ENCODE measurements around the gene MAPK8IP2. TPM values are rescaled to one million over a fixed set of nuclear protein-coding genes. Genes with fewer than 3 reads are reported as not detected.

The MAPK8IP2 gene
- total RNA-seq, 1 donor, result 0.36 TPM

DNA sequence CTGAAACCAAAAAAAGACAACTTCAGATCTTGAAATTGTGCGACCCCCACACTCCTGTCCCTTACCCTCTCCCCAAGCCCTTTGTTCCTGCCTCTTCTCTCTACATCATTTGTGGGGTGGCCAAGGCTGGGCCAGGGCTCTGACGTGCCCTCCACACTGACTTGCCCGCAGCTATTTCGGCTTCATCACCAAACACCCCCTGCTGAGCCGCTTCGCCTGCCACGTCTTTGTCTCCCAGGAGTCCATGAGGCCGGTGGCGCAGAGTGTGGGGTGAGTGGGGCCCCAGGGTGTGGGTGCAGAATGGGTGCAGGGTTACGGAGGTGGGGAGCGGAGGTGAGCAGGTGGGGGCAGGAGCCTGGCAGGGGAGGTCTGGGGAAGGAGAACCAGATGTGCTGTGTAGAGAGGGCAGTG, 9.5 kb downstream of the MAPK8IP2 start:
- Histone ChIP-seq H3K9me3 (ENCODE audit: low read depth, low read length) (no peaks in the 10 kb centered on the region), H4K20me1 (ENCODE audit: insufficient read depth, low read length) (no peaks in the 10 kb centered on the region), H3K27me3 (ENCODE audit: insufficient read depth, low read length) (peaks cover 5% of the 10 kb centered on the region), H3K4me3 (ENCODE audit: insufficient read depth, low read length) (no peak overlapping the region), H3K36me3 (ENCODE audit: insufficient read depth, low read length) (no peaks in the 10 kb centered on the region), H3K4me2 (ENCODE audit: insufficient read depth, low read length) (no peak overlapping the region), H3K27ac (ENCODE audit: low read depth, low read length) (no peak overlapping the region), H3K79me2 (ENCODE audit: insufficient read depth, low read length) (no peaks in the 10 kb centered on the region), H3K4me1 (ENCODE audit: insufficient read depth, low read length) (no peaks in the 10 kb centered on the region), H2AFZ (ENCODE audit: low read length) (no peak overlapping the region)
- DNase-seq (ENCODE audit: insufficient read length, low spot score, missing footprints), result peak; percentile 65
- TF ChIP-seq, protein P1, sequence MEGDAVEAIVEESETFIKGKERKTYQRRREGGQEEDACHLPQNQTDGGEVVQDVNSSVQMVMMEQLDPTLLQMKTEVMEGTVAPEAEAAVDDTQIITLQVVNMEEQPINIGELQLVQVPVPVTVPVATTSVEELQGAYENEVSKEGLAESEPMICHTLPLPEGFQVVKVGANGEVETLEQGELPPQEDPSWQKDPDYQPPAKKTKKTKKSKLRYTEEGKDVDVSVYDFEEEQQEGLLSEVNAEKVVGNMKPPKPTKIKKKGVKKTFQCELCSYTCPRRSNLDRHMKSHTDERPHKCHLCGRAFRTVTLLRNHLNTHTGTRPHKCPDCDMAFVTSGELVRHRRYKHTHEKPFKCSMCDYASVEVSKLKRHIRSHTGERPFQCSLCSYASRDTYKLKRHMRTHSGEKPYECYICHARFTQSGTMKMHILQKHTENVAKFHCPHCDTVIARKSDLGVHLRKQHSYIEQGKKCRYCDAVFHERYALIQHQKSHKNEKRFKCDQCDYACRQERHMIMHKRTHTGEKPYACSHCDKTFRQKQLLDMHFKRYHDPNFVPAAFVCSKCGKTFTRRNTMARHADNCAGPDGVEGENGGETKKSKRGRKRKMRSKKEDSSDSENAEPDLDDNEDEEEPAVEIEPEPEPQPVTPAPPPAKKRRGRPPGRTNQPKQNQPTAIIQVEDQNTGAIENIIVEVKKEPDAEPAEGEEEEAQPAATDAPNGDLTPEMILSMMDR (IDR thresholded peaks at IDR 0.05; ENCODE audit: extremely low read depth, low read depth, low read length), result no peak

DNA sequence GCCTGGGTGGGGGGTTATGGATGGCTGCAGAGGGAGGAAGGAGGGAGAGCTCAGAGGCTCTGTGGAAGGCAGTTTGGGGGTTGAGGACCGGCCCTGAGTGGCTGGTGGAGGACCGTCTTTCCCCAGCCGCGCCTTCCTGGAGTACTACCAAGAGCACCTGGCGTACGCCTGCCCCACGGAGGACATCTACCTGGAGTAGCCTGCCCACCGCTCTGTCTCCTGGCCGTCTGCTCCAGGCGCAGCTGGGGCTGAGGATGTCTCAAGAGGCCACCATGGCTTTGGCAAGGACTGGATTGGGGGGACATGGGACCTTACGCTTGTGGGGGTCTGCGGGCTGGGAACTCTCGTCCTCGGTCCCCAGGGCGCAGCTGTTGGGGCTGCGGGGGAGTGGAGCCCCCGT, 10.0 kb downstream of the MAPK8IP2 start:
- TF ChIP-seq, protein P1 (IDR thresholded peaks at IDR 0.05; ENCODE audit: extremely low read depth, low read depth, low read length), result no peak
- H3K4me2 ChIP-seq (ENCODE audit: insufficient read depth, low read length), result no peak overlapping the region
- peaks cover 4% of the 10 kb centered on the region for H3K27me3 ChIP-seq (ENCODE audit: insufficient read depth, low read length)
- H2AFZ ChIP-seq (ENCODE audit: low read length), result no peak overlapping the region
- no peaks in the 10 kb centered on the region for H3K36me3 ChIP-seq (ENCODE audit: insufficient read depth, low read length)
- no peaks in the 10 kb centered on the region for H3K9me3 ChIP-seq (ENCODE audit: low read depth, low read length)
- no peaks in the 10 kb centered on the region for H4K20me1 ChIP-seq (ENCODE audit: insufficient read depth, low read length)
- H3K4me3 ChIP-seq (ENCODE audit: insufficient read depth, low read length), result no peak overlapping the region
- H3K27ac ChIP-seq (ENCODE audit: low read depth, low read length), result no peak overlapping the region
- H3K4me1 ChIP-seq (ENCODE audit: insufficient read depth, low read length), result no peaks in the 10 kb centered on the region
- DNase-seq (ENCODE audit: insufficient read length, low spot score, missing footprints), result peak; percentile 83
- H3K79me2 ChIP-seq (ENCODE audit: insufficient read depth, low read length), result no peaks in the 10 kb centered on the region

DNA sequence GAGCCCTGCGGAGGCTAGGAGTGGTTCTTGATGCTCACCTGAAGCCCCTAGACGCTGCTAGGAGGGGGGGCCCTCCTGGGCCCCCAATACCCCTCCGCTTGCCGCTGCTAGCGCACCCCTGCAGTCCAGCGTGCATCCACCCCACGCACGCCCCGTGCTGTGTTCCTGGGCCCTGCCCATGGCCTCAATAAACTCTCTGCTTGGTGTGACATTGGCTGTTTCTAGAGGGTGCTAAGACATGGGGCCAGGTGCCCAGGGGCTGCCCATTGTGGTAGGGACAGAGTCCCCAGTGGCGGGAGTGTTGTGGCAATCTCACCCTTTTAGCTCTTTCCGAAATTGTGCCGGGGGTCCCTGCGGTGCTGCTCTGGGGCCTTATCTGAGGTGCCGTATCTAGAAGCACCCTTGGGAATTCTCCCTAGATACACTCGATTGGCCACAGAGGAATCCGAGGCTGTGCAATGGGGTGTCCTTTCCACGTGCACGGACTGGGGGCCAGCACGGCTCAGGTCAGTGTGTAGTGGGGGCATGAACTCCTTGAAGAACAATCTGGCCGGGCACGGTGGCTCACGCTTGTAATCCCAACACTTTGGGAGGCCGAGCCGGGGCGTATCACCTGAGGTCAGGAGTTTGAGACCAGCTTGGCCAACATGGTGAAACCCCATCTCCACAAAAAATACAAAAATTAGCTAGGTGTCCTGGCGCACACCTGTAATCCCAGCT, 10.9 kb downstream of the MAPK8IP2 start:
- H3K4me2 ChIP-seq (ENCODE audit: insufficient read depth, low read length), result no peak overlapping the region
- no peaks in the 10 kb centered on the region for H3K9me3 ChIP-seq (ENCODE audit: low read depth, low read length)
- no peaks in the 10 kb centered on the region for H4K20me1 ChIP-seq (ENCODE audit: insufficient read depth, low read length)
- H3K4me3 ChIP-seq (ENCODE audit: insufficient read depth, low read length), result no peak overlapping the region
- H3K27me3 ChIP-seq (ENCODE audit: insufficient read depth, low read length), result peaks cover 4% of the 10 kb centered on the region
- TF ChIP-seq, protein P1 (IDR thresholded peaks at IDR 0.05; ENCODE audit: extremely low read depth, low read depth, low read length), result no peak
- peak; percentile 65 for DNase-seq (ENCODE audit: insufficient read length, low spot score, missing footprints)
- no peaks in the 10 kb centered on the region for H3K4me1 ChIP-seq (ENCODE audit: insufficient read depth, low read length)
- no peaks in the 10 kb centered on the region for H3K36me3 ChIP-seq (ENCODE audit: insufficient read depth, low read length)
- H2AFZ ChIP-seq (ENCODE audit: low read length), result no peak overlapping the region
- no peak overlapping the region for H3K27ac ChIP-seq (ENCODE audit: low read depth, low read length)
- H3K79me2 ChIP-seq (ENCODE audit: insufficient read depth, low read length), result no peaks in the 10 kb centered on the region

DNA sequence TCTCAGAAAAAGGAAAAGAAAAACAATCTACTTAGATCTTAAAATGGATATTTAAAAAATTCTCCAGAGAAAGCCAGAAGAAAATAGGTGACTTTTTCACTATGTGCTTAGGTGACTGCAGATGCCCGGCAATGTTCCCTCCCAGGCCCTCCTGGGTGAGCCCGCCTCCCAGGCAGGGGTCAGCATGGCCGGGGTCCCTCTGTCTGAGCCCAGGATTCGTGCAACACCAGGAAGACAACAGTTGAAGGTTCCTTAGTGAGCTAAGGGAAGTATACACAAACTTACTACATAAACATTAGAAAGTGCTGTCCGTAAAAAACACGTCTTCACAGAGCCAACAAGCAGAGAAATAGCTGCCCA, 11.6 kb downstream of the MAPK8IP2 start:
- Histone ChIP-seq H3K9me3 (ENCODE audit: low read depth, low read length) (no peaks in the 10 kb centered on the region), H3K4me1 (ENCODE audit: insufficient read depth, low read length) (no peaks in the 10 kb centered on the region), H3K4me2 (ENCODE audit: insufficient read depth, low read length) (no peak overlapping the region), H2AFZ (ENCODE audit: low read length) (no peak overlapping the region), H3K79me2 (ENCODE audit: insufficient read depth, low read length) (no peaks in the 10 kb centered on the region), H4K20me1 (ENCODE audit: insufficient read depth, low read length) (no peaks in the 10 kb centered on the region), H3K27ac (ENCODE audit: low read depth, low read length) (no peak overlapping the region), H3K36me3 (ENCODE audit: insufficient read depth, low read length) (no peaks in the 10 kb centered on the region), H3K27me3 (ENCODE audit: insufficient read depth, low read length) (peaks cover 4% of the 10 kb centered on the region), H3K4me3 (ENCODE audit: insufficient read depth, low read length) (no peak overlapping the region)
- TF ChIP-seq, protein P1 (IDR thresholded peaks at IDR 0.05; ENCODE audit: extremely low read depth, low read depth, low read length), result no peak
- peak; percentile 57 for DNase-seq (ENCODE audit: insufficient read length, low spot score, missing footprints)
